Muscle of leg (tissue), 11 donors: ENCODE measurements around the gene OR6C76. TPM values are rescaled to one million over a fixed set of nuclear protein-coding genes. Genes with fewer than 3 reads are reported as not detected.

Experiments used
- DNase-seq: peaks from one replicate; pipeline ENCODE4 v3.0.0; 2013
- H3K27ac ChIP-seq: one replicate; pipeline ENCODE4 v1.5.1; 2013; ENCODE audit warnings: mild to moderate bottlenecking, low read length, control low read depth
- H3K27me3 ChIP-seq: one replicate; pipeline ENCODE4 v1.6.1; 2013; ENCODE audit warnings: low read length; ENCODE audit not compliant: control insufficient read depth, insufficient read depth
- H3K36me3 ChIP-seq: one replicate; pipeline ENCODE4 v1.6.1; 2013; ENCODE audit warnings: low read length; ENCODE audit not compliant: control insufficient read depth, insufficient read depth
- H3K4me1 ChIP-seq: one replicate; pipeline ENCODE4 v1.6.1; 2013; ENCODE audit warnings: low read length; ENCODE audit not compliant: control insufficient read depth, insufficient read depth
- H3K4me3 ChIP-seq: one replicate; pipeline ENCODE4 v1.5.1; 2013; ENCODE audit warnings: low read length, control low read depth
- H3K9me3 ChIP-seq: replicated peaks from 2 replicates; pipeline ENCODE4 v1.6.1; 2013; ENCODE audit warnings: low read depth, low read length; ENCODE audit not compliant: control insufficient read depth
- WGBS: methylation state at CpG from one replicate; pipeline ENCODE4 v1.1.5; 2013; ENCODE audit warnings: missing lambda C conversion rate; ENCODE audit not compliant: insufficient coverage; 5-methylcytosine and 5-hydroxymethylcytosine counted together
- polyA plus RNA-seq, 8 donors: library from polyadenylated mRNA; unstranded; fragments of 120-200 nt; gene quantifications; one replicate each; pipeline versions ENCODE4 v1.2.1 to v1.2.3, GENCODE V29; 2013; ENCODE audit warnings: inconsistent platforms in 1 of 8, low replicate concordance in 1 of 8; ENCODE audit not compliant: insufficient read length in 8 of 8, insufficient read depth in 1 of 8
- total RNA-seq: library from RNA; stranded (reverse); fragments of 120-200 nt; gene quantifications from one replicate; pipeline ENCODE4 v1.2.4, GENCODE V29; 2013

OR6C76 gene
- total and polyA plus RNA-seq, 9 donors = not detected

DNA sequence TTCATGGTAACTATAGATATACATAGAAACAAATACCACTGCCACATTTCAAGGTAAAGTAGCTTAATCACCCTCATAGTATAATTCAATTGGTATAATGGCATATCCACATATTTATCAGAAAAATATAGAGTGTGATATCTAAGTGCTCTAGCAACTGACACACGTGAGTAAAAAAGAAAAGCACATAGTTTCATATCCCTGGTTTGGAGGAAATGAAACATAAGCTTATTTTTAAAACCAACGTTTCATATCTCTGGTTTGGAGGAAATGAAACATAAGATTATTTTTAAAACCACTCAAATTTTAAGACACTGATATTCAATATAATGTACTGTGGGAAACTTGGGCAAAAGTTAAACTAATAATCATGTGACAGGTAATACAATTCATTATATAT is 41.8 kb downstream of the OR6C76 start:
- no peaks in the 10 kb centered on the region for H3K27me3 ChIP-seq
- peak; percentile 9 for DNase-seq
- H3K27ac ChIP-seq = no peak overlapping the region
- H3K36me3 ChIP-seq = no peaks in the 10 kb centered on the region
- WGBS = no CpG with 5 or more reads among the region's 2 CpGs
- H3K4me3 ChIP-seq = no peak overlapping the region
- H3K4me1 ChIP-seq = no peaks in the 10 kb centered on the region
- no peaks in the 10 kb centered on the region for H3K9me3 ChIP-seq

GRCh38 chr12:55469291-55469690 is 43.2 kb downstream of the OR6C76 start:
- no peak overlapping the region for H3K27ac ChIP-seq
- H3K9me3 ChIP-seq = no peaks in the 10 kb centered on the region
- H3K27me3 ChIP-seq = no peaks in the 10 kb centered on the region
- no peaks in the 10 kb centered on the region for H3K36me3 ChIP-seq
- H3K4me3 ChIP-seq = no peak overlapping the region
- WGBS = no CpG with 5 or more reads among the region's 2 CpGs
- H3K4me1 ChIP-seq = no peaks in the 10 kb centered on the region
- DNase-seq = no peak

DNA sequence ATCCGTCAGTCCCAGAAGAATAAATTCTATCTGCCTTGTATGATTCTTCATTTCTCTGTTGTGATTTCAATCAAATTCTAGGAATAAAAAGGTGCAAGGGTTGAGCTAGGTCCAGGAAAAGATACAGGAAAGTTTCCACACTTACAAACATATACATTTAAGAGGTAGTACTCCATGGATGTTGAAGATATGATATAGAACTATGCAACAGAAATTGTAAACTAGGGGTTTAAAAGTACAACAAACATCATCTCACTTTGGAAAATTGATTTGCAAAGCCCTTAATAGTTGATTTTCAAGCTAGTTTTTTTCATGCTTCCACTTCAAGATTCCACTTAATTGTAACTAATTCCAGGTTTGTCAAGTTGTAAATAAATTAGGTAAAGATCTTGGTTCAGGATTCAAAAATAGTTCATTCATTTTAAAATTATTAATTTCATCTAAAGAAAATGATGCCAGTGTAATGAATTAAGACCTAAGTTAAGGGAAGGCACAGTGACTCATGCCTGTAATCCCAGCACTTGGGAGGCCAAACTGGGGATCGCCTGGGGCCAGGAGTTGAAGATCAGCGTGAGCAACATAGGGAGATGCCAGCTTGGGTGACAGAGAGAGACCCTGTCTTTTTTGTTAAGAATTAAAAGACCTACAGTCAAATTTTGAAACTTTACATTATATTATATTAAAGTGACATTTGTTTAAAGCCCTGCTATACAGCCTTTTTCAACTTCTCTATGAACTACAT is 44.2 kb downstream of the OR6C76 start, which contains the start of gene OR6C70:
Gene OR6C70, minus strand, starts transcription at position 51 of the 742 bp plus-strand sequence. Its CDS starts 0 bp downstream, at position 51.
- H3K27ac ChIP-seq = no peak within 1 kb of the TSS
- no peak within 1 kb of the TSS for H3K4me3 ChIP-seq
- WGBS = no CpG with 5 or more reads among the region's 3 CpGs
- H3K4me1 ChIP-seq = no peaks in the 10 kb centered on the region
- H3K9me3 ChIP-seq = no peaks in the 10 kb centered on the region
- no peaks in the 10 kb centered on the region for H3K27me3 ChIP-seq
- DNase-seq = no peak
- no peaks in the 10 kb centered on the region for H3K36me3 ChIP-seq

DNA sequence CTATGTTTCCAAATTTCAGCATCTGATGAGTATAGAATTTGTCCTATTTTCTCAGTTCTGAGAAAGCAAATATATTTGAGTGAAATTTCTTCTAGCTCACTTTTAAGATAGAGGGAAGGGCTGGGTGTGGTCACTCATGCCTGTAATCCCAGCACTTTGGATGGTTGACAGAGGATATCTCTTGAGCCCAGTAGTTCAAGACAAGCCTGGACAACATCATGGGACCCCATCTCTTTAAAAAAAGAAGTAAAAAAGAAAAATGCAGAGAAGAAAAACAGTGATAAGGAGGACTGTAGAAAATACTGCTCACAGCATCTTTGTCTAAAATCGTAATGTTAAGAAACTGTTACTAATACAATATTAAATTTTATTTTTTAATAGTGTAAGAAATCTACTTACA is 46.2 kb downstream of the OR6C76 start:
- no peak for DNase-seq
- WGBS = no CpG with 5 or more reads among the region's 1 CpG
- H3K36me3 ChIP-seq = no peaks in the 10 kb centered on the region

More for the DNA sequence above, 46.2 kb downstream of the OR6C76 start:
- H3K9me3 ChIP-seq = no peaks in the 10 kb centered on the region
- H3K27ac ChIP-seq = no peak overlapping the region
- H3K27me3 ChIP-seq = no peaks in the 10 kb centered on the region
- H3K4me1 ChIP-seq = no peaks in the 10 kb centered on the region
- H3K4me3 ChIP-seq = no peak overlapping the region

Other genes with a start within 250 kb of the OR6C76 start
- gene OR10A7, start 205.2 kb upstream of the OR6C76 start, total RNA-seq = not detected
- not detected for gene OR10A7, start 205.2 kb upstream of the OR6C76 start, polyA plus RNA-seq
- gene OR6C74, start 181.6 kb upstream of the OR6C76 start, total RNA-seq = not detected
- gene OR6C74, start 181.6 kb upstream of the OR6C76 start, polyA plus RNA-seq = not detected
- gene OR6C6, start 129.7 kb upstream of the OR6C76 start, total RNA-seq = not detected
- gene OR6C6, start 129.7 kb upstream of the OR6C76 start, polyA plus RNA-seq = not detected
- gene OR6C1, start 111.9 kb upstream of the OR6C76 start, total RNA-seq = not detected
- not detected for gene OR6C1, start 111.9 kb upstream of the OR6C76 start, polyA plus RNA-seq
- gene OR6C3, start 95.5 kb upstream of the OR6C76 start, total RNA-seq = not detected
- gene OR6C3, start 95.5 kb upstream of the OR6C76 start, polyA plus RNA-seq = not detected
- gene OR6C75, start 63.3 kb upstream of the OR6C76 start, total RNA-seq = not detected
- under 1 TPM in 1 of 8 donors, not detected in 7; 0.06 TPM for gene OR6C75, start 63.3 kb upstream of the OR6C76 start, polyA plus RNA-seq
- not detected for gene OR6C65, start 25.7 kb upstream of the OR6C76 start, total RNA-seq
- not detected for gene OR6C65, start 25.7 kb upstream of the OR6C76 start, polyA plus RNA-seq
- not detected for gene OR6C2, start 17.8 kb downstream of the OR6C76 start, total RNA-seq
- not detected for gene OR6C2, start 17.8 kb downstream of the OR6C76 start, polyA plus RNA-seq
- gene OR6C70, start 43.9 kb downstream of the OR6C76 start, total RNA-seq = not detected
- gene OR6C70, start 43.9 kb downstream of the OR6C76 start, polyA plus RNA-seq = not detected
- not detected for gene OR6C68, start 66.1 kb downstream of the OR6C76 start, total RNA-seq
- not detected for gene OR6C68, start 66.1 kb downstream of the OR6C76 start, polyA plus RNA-seq
- not detected for gene OR6C4, start 123.3 kb downstream of the OR6C76 start, total RNA-seq
- gene OR6C4, start 123.3 kb downstream of the OR6C76 start, polyA plus RNA-seq = under 1 TPM in 1 of 8 donors, not detected in 7; 0.12 TPM
- not detected for gene OR2AP1, start 146.2 kb downstream of the OR6C76 start, total RNA-seq
- not detected for gene OR2AP1, start 146.2 kb downstream of the OR6C76 start, polyA plus RNA-seq
- not detected for gene OR10P1, start 210.6 kb downstream of the OR6C76 start, total RNA-seq
- gene OR10P1, start 210.6 kb downstream of the OR6C76 start, polyA plus RNA-seq = under 1 TPM in 1 of 8 donors, not detected in 7; 0.34 TPM